HG02852 (cell line): ENCODE measurements around the gene D2HGDH.
"Not testable (repeated sequence)": the region's sequence is repeated elsewhere in the genome, so short reads cannot be mapped to it uniquely, and the experiment has no call there.

ENCODE experiments used
- ATAC-seq: cut with Tn5 transposase; IDR thresholded peaks from one replicate; pipeline ENCODE4 v1.9.1; 2021; ENCODE audit warnings: mild to moderate bottlenecking, moderate library complexity; ENCODE audit not compliant: unreplicated experiment

D2HGDH gene

GRCh38 chr2:241748468-241749256 is 14.2 kb downstream of the D2HGDH start:
- ATAC-seq: no peak

GRCh38 chr2:241750076-241750840 is 15.8 kb downstream of the D2HGDH start:
- ATAC-seq: no peak

GRCh38 chr2:241751152-241751551 is 16.7 kb downstream of the D2HGDH start:
- no peak for ATAC-seq

GRCh38 chr2:241751776-241752175 is 17.3 kb downstream of the D2HGDH start:
- no peak for ATAC-seq

- no peak for ATAC-seq
Observed at GRCh38 chr2:241752253-241752652, 17.8 kb downstream of the D2HGDH start.

GRCh38 chr2:241752689-241753276 is 18.4 kb downstream of the D2HGDH start:
- no peak for ATAC-seq

- ATAC-seq: no peak
Observed at GRCh38 chr2:241753493-241753892, 19.1 kb downstream of the D2HGDH start.

- no peak for ATAC-seq
Observed at GRCh38 chr2:241754042-241754441, 19.6 kb downstream of the D2HGDH start.

GRCh38 chr2:241755166-241755565 is 20.7 kb downstream of the D2HGDH start:
- ATAC-seq: no peak

- ATAC-seq: no peak
Observed at GRCh38 chr2:241755777-241756176, 21.3 kb downstream of the D2HGDH start.

- no peak for ATAC-seq
Observed at GRCh38 chr2:241759067-241759807, 24.8 kb downstream of the D2HGDH start.

- ATAC-seq: not testable (repeated sequence)
Observed at GRCh38 chr2:241759893-241760292, 25.5 kb downstream of the D2HGDH start.

- no peak for ATAC-seq
Observed at GRCh38 chr2:241760301-241760771, 25.9 kb downstream of the D2HGDH start.

- no peak for ATAC-seq
Observed at GRCh38 chr2:241762321-241762932, 28.0 kb downstream of the D2HGDH start.

GRCh38 chr2:241762933-241763369 is 28.5 kb downstream of the D2HGDH start:
- no peak for ATAC-seq

GRCh38 chr2:241763551-241764274 is 29.3 kb downstream of the D2HGDH start:
- ATAC-seq: no peak

GRCh38 chr2:241764275-241765241 is 30.1 kb downstream of the D2HGDH start:
- ATAC-seq: no peak

GRCh38 chr2:241767464-241768250 is 33.2 kb downstream of the D2HGDH start:
- no peak for ATAC-seq
